DOHH2 (cell line): Measurements from ENCODE around the gene CPN1.

ENCODE experiments used
- H3F3A ChIP-seq: fragments of 200-600 bp; sonication (generic), shearing (Covaris generic); 2 replicates; pipeline ENCODE4 v1.6.0; 2016; ENCODE audit warnings: antibody characterized with exemption, mild to moderate bottlenecking; ENCODE audit not compliant: control insufficient read depth, insufficient read depth
- H3K27ac ChIP-seq: fragments of 200-600 bp; sonication (generic); 2 replicates; pipeline ENCODE4 v1.5.1; 2014; ENCODE audit warnings: low read depth, mild to moderate bottlenecking, low read length, moderate library complexity
- H3K27me3 ChIP-seq: fragments of 200-600 bp; sonication (generic); 2 replicates; pipeline ENCODE4 v1.6.1; 2014; ENCODE audit warnings: mild to moderate bottlenecking, low read length, mixed read lengths; ENCODE audit not compliant: control insufficient read depth
- H3K36me3 ChIP-seq: fragments of 200-600 bp; sonication (generic); 2 replicates; pipeline ENCODE4 v1.6.1; 2014; ENCODE audit warnings: mild to moderate bottlenecking, low read length, moderate library complexity, mixed read lengths; ENCODE audit not compliant: control insufficient read depth
- H3K4me1 ChIP-seq: fragments of 200-600 bp; sonication (generic); 2 replicates; pipeline ENCODE4 v1.6.1; 2014; ENCODE audit warnings: mild to moderate bottlenecking, low read length, mixed read lengths; ENCODE audit not compliant: control insufficient read depth
- H3K4me2 ChIP-seq: fragments of 200-600 bp; sonication (generic); 2 replicates; pipeline ENCODE4 v1.6.0; 2014; ENCODE audit warnings: mild to moderate bottlenecking, low read length, moderate library complexity
- H3K4me3 ChIP-seq: fragments of 200-600 bp; sonication (generic); 2 replicates; pipeline ENCODE4 v1.5.1; 2014; ENCODE audit warnings: mild to moderate bottlenecking, low read length, mixed read lengths
- H3K79me2 ChIP-seq: fragments of 200-600 bp; sonication (generic); 2 replicates; pipeline ENCODE4 v1.6.1; 2014; ENCODE audit warnings: mild to moderate bottlenecking, low read length, mixed read lengths; ENCODE audit not compliant: control insufficient read depth
- H3K9me2 ChIP-seq: fragments of 200-600 bp; sonication (generic); replicated peaks from 2 replicates; pipeline ENCODE4 v1.6.1; 2014; ENCODE audit warnings: mild to moderate bottlenecking, low read length, mixed read lengths; ENCODE audit not compliant: control insufficient read depth
- H3K9me3 ChIP-seq: fragments of 200-600 bp; sonication (generic); 2 replicates; pipeline ENCODE4 v1.6.1; 2014; ENCODE audit warnings: antibody characterized with exemption, low read length, mixed read lengths; ENCODE audit not compliant: control insufficient read depth, insufficient read depth
- H4K20me1 ChIP-seq: fragments of 200-600 bp; sonication (generic); 2 replicates; pipeline ENCODE4 v1.6.0; 2014; ENCODE audit warnings: low read depth, mild to moderate bottlenecking, antibody characterized with exemption, low read length, moderate library complexity; ENCODE audit not compliant: control insufficient read depth, insufficient read depth
- EZH2phosphoT487 ChIP-seq: fragments of 200-600 bp; sonication (generic); IDR thresholded peaks from 2 replicates; pipeline ENCODE4 v1.6.1; 2017; ENCODE audit warnings: borderline replicate concordance, mild to moderate bottlenecking, antibody characterized with exemption, low read length, moderate library complexity, mixed read lengths
- TF ChIP-seq, protein P1 (sequence below): fragments of 200-600 bp; sonication (generic); IDR thresholded peaks from one replicate; pipeline ENCODE4 v1.5.1; 2014; ENCODE audit warnings: antibody characterized with exemption, mild to moderate bottlenecking, low read depth, low read length; ENCODE audit not compliant: poor library complexity, severe bottlenecking

CPN1 gene

DNA sequence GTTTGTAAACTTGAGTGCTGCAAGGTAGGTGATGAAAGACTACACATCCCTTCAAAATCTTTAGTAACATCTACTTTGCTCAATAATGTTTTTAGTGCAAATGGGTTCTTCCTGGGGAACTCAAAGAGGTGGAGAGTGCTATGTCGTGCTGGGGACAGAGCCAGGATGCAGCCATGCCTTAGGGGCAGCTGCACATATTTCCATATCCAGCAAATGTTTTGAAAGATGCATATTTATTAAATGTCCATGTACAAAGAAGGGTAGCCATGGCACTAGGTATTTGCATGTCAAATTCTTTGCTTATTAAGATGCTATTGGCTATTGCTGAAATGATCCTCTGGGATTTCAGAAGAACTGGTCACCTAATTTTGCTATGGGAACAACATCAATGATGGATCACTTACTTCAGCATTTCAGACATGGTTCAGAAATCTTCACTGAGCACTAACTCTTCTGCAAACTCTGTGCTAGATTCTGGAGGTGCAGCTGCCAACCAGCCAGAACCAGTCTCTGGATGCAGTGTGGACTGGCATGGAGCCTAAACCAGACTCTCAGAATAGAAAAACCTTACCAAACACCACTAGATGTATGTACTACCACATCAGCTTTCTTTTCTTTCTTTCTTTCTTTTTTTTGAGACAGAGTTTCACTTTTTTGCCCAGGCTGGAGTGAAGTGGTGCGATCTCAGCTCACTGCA lies 40.2 kb downstream of the CPN1 start:
- Histone ChIP-seq H3K36me3 (no peaks in the 10 kb centered on the region), H3F3A (no peaks in the 10 kb centered on the region; the same call in 1 of the 2 replicates), H3K4me1 (peaks cover 60% of the 10 kb centered on the region), H3K4me3 (no peak overlapping the region), H3K9me2 (no peaks in the 10 kb centered on the region), H3K27me3 (no peaks in the 10 kb centered on the region), H4K20me1 (no peaks in the 10 kb centered on the region), H3K4me2 (no peak overlapping the region), H3K9me3 (no peaks in the 10 kb centered on the region), H3K27ac (no peak overlapping the region), H3K79me2 (no peaks in the 10 kb centered on the region)
- TF ChIP-seq, protein P1, sequence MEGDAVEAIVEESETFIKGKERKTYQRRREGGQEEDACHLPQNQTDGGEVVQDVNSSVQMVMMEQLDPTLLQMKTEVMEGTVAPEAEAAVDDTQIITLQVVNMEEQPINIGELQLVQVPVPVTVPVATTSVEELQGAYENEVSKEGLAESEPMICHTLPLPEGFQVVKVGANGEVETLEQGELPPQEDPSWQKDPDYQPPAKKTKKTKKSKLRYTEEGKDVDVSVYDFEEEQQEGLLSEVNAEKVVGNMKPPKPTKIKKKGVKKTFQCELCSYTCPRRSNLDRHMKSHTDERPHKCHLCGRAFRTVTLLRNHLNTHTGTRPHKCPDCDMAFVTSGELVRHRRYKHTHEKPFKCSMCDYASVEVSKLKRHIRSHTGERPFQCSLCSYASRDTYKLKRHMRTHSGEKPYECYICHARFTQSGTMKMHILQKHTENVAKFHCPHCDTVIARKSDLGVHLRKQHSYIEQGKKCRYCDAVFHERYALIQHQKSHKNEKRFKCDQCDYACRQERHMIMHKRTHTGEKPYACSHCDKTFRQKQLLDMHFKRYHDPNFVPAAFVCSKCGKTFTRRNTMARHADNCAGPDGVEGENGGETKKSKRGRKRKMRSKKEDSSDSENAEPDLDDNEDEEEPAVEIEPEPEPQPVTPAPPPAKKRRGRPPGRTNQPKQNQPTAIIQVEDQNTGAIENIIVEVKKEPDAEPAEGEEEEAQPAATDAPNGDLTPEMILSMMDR: no peak
- no peak for TF ChIP-seq EZH2phosphoT487

DNA sequence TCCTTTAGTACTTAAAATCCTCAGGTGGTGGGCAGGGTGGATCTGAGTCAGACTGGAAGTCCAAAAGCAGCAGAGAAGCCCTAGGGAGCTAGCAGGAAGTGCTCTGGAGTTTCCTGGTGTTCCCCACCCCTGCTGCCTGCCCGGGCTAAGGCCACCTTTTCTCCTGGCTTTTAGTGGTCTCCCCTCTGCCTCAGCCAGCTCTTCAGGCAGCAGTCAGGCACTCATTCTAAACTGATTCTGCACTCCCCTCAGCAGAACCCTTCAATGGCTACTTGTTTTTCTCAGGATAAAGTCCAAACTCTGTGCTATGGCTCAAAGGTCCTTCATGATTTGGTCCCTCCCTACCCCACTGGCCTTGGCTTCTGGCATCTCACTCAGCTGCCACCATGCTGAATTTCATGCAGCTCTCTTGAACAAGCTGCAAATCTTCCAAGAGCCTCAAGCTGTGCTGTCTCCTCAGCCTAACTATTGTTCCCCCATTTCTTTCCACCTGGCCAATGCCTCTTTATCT lies 43.1 kb downstream of the CPN1 start:
- Histone ChIP-seq H3F3A (peaks cover 6% of the 10 kb centered on the region), H3K9me2 (no peaks in the 10 kb centered on the region), H3K36me3 (no peaks in the 10 kb centered on the region), H3K4me2 (peak overlapping the region; percentile 1; the same call in 1 of the 2 replicates), H4K20me1 (no peaks in the 10 kb centered on the region), H3K27ac (no peak overlapping the region), H3K9me3 (no peaks in the 10 kb centered on the region), H3K4me1 (peaks cover 55% of the 10 kb centered on the region), H3K79me2 (no peaks in the 10 kb centered on the region), H3K4me3 (no peak overlapping the region), H3K27me3 (no peaks in the 10 kb centered on the region)
- TF ChIP-seq EZH2phosphoT487: no peak
- TF ChIP-seq, protein P1: no peak

DNA sequence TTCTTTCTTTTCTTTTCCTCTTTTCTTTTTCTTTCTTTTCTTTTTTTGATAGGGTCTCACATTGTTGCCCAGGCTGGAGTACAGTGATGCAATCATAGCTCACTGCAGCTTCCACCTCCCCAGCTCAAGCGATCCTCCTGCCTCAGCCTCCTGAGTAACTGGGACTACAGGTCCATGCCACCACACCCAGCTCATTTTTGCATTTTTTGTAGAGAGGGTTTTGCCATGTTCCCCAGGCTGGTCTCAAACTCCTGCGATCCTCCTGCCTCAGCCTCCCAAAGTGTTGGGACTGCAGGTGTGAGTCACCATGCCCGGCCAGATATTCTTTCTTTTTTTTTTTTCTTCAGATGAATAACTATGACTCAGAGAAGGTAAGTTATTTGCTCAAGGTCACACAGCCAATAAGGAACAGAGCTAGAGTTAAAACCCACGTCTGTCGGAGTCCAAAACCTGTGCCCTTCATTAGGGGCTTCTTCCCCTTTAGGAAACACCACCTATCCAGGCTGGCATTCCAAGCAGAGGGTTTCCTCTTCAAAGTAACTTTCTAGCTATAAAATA lies 43.8 kb downstream of the CPN1 start:
- H3K4me3 ChIP-seq: no peak overlapping the region
- TF ChIP-seq, protein P1: no peak
- TF ChIP-seq EZH2phosphoT487: no peak
- H3F3A ChIP-seq: peaks cover 6% of the 10 kb centered on the region

More for the DNA sequence above, 43.8 kb downstream of the CPN1 start:
- H4K20me1 ChIP-seq: no peaks in the 10 kb centered on the region
- H3K9me3 ChIP-seq: no peaks in the 10 kb centered on the region; the same call in 1 of the 2 replicates
- H3K36me3 ChIP-seq: no peaks in the 10 kb centered on the region
- no peaks in the 10 kb centered on the region for H3K79me2 ChIP-seq
- no peaks in the 10 kb centered on the region for H3K27me3 ChIP-seq
- peaks cover 61% of the 10 kb centered on the region for H3K4me1 ChIP-seq
- H3K9me2 ChIP-seq: no peaks in the 10 kb centered on the region
- H3K27ac ChIP-seq: no peak overlapping the region
- H3K4me2 ChIP-seq: no peak overlapping the region
